GM23338 (cell line): ENCODE results near the gene RPTOR. TPM values are rescaled to one million over a fixed set of nuclear protein-coding genes. Genes with fewer than 3 reads are reported as not detected.
"Not testable (repeated sequence)": the region's sequence is repeated elsewhere in the genome, so short reads cannot be mapped to it uniquely, and the experiment has no call there.

Source experiments
- ATAC-seq: fragments of 200-7000 bp; cut with Tn5 transposase; 3 replicates; pipeline ENCODE4 v1.9.1; 2020
- DNase-seq: peaks from one replicate; pipeline ENCODE4 v3.0.0-alpha.2; 2015; ENCODE audit warnings: low spot score
- H2AFZ ChIP-seq: fragments of 200-600 bp; sonication (generic); 2 replicates; pipeline ENCODE4 v1.8.0; 2016; ENCODE audit warnings: antibody characterized with exemption, mild to moderate bottlenecking, moderate library complexity
- H3F3A ChIP-seq: fragments of 200-600 bp; sonication (generic); replicated peaks from 2 replicates; pipeline ENCODE4 v1.8.0; 2017; ENCODE audit warnings: antibody characterized with exemption, mixed run types, low read depth
- H3K27ac ChIP-seq: fragments of 200-600 bp; sonication (generic); 2 replicates; pipeline ENCODE4 v1.6.1; 2016; ENCODE audit warnings: low read depth
- H3K27me3 ChIP-seq: fragments of 200-600 bp; sonication (generic); 2 replicates; pipeline ENCODE4 v1.8.0; 2016; ENCODE audit warnings: mild to moderate bottlenecking, mixed run types, moderate library complexity; ENCODE audit not compliant: insufficient read depth
- H3K36me3 ChIP-seq: fragments of 200-600 bp; sonication (generic); 2 replicates; pipeline ENCODE4 v1.8.0; 2016; ENCODE audit warnings: mild to moderate bottlenecking; ENCODE audit not compliant: insufficient read depth
- H3K4me1 ChIP-seq: fragments of 200-600 bp; sonication (generic); 2 replicates; pipeline ENCODE4 v1.8.0; 2016; ENCODE audit warnings: mild to moderate bottlenecking, moderate library complexity; ENCODE audit not compliant: insufficient read depth
- H3K4me2 ChIP-seq: fragments of 200-600 bp; sonication (generic); 2 replicates; pipeline ENCODE4 v1.7.1; 2017; ENCODE audit warnings: mixed run types
- H3K4me3 ChIP-seq: fragments of 200-600 bp; sonication (generic); 2 replicates; pipeline ENCODE4 v1.6.1; 2016; ENCODE audit warnings: mixed run types
- H3K79me2 ChIP-seq: fragments of 200-600 bp; sonication (generic); replicated peaks from 2 replicates; pipeline ENCODE4 v1.8.0; 2017; ENCODE audit warnings: mild to moderate bottlenecking; ENCODE audit not compliant: insufficient read depth
- H3K9me2 ChIP-seq: fragments of 200-600 bp; sonication (generic); 2 replicates; pipeline ENCODE4 v1.8.0; 2017; ENCODE audit not compliant: insufficient read depth
- H4K20me1 ChIP-seq: fragments of 200-600 bp; sonication (generic); replicated peaks from 2 replicates; pipeline ENCODE4 v1.8.0; 2017; ENCODE audit warnings: mild to moderate bottlenecking; ENCODE audit not compliant: insufficient read depth
- H3K27ac Mint-ChIP-seq: 2 replicates; pipeline ENCODE4 v1.8.0; 2020; ENCODE audit warnings: inconsistent platforms, mild to moderate bottlenecking, moderate library complexity, mixed read lengths
- H3K27me3 Mint-ChIP-seq: 3 replicates; pipeline ENCODE4 v1.8.0; 2022; ENCODE audit warnings: low read depth, mild to moderate bottlenecking, moderate library complexity, mixed read lengths, inconsistent platforms; ENCODE audit not compliant: insufficient read depth, poor library complexity
- H3K36me3 Mint-ChIP-seq: 3 replicates; pipeline ENCODE4 v1.8.0; 2021; ENCODE audit warnings: low read depth, mild to moderate bottlenecking, inconsistent platforms, moderate library complexity, mixed read lengths
- H3K4me1 Mint-ChIP-seq: 3 replicates; pipeline ENCODE4 v1.8.0; 2020; ENCODE audit warnings: mild to moderate bottlenecking, inconsistent platforms, mixed read lengths
- H3K4me3 Mint-ChIP-seq: 3 replicates; pipeline ENCODE4 v1.8.0; 2021; ENCODE audit warnings: moderate library complexity, mild to moderate bottlenecking, inconsistent platforms, mixed read lengths
- H3K9me3 Mint-ChIP-seq: 3 replicates; pipeline ENCODE4 v1.8.0; 2020; ENCODE audit warnings: moderate library complexity, mild to moderate bottlenecking, inconsistent platforms, mixed read lengths
- CREB1 ChIP-seq: fragments of 250-450 bp; sonication (Bioruptor Pico); IDR thresholded peaks from 2 replicates; pipeline ENCODE4 v1.5.0; 2020; ENCODE audit warnings: low read depth, mild to moderate bottlenecking, moderate library complexity
- EZH2 ChIP-seq: fragments of 200-600 bp; sonication (generic); IDR thresholded peaks from one replicate; pipeline ENCODE4 v1.8.0; 2017; ENCODE audit warnings: antibody characterized with exemption, mild to moderate bottlenecking, low read depth; ENCODE audit not compliant: unreplicated experiment
- JUNB ChIP-seq: IDR thresholded peaks from one replicate; pipeline ENCODE4 v1.6.1; 2016; ENCODE audit warnings: antibody characterized with exemption; ENCODE audit not compliant: unreplicated experiment
- NANOG ChIP-seq: IDR thresholded peaks from 2 replicates; pipeline ENCODE4 v1.6.1; 2016; ENCODE audit warnings: antibody characterized with exemption, borderline replicate concordance
- POLR2AphosphoS5 ChIP-seq: IDR thresholded peaks from 2 replicates; pipeline ENCODE4 v1.6.1; 2016; ENCODE audit warnings: antibody characterized with exemption, low read depth
- STAT1 ChIP-seq: IDR thresholded peaks from one replicate; pipeline ENCODE4 v1.6.1; 2016; ENCODE audit warnings: antibody characterized with exemption; ENCODE audit not compliant: unreplicated experiment
- ZNF114 ChIP-seq: fragments of 250-450 bp; sonication (Bioruptor Pico); IDR thresholded peaks from 2 replicates; pipeline ENCODE4 v1.5.0; 2020; ENCODE audit warnings: mild to moderate bottlenecking, moderate library complexity
- ZNF331 ChIP-seq: fragments of 250-450 bp; sonication (Bioruptor Pico); IDR thresholded peaks from 2 replicates; pipeline ENCODE4 v1.5.0; 2020; ENCODE audit warnings: low read depth, mild to moderate bottlenecking, moderate library complexity
- polyA plus RNA-seq: library from polyadenylated mRNA; unstranded; fragments of >200 nt; fragmentation: Nextera tagmentation; extraction: Ambion mirVana; gene quantifications from 2 replicates; pipeline ENCODE4 v1.2.1, GENCODE V29; 2016
- total RNA-seq: library from RNA; depleted of rRNA; stranded (reverse); fragments of >200 nt; shearing (Covaris generic); gene quantifications from 2 replicates; pipeline ENCODE4 v1.2.3, GENCODE V29; 2014
- TF ChIP-seq, protein P1 (sequence below): fragments of 250-450 bp; sonication (Bioruptor Pico); IDR thresholded peaks from 2 replicates; pipeline ENCODE4 v1.5.0; 2020; ENCODE audit warnings: mild to moderate bottlenecking, moderate library complexity
- TF ChIP-seq, protein P2 (sequence below): IDR thresholded peaks from one replicate; pipeline ENCODE4 v1.6.1; 2018; ENCODE audit warnings: antibody characterized with exemption; ENCODE audit not compliant: unreplicated experiment
- TF ChIP-seq, protein P3 (sequence below): IDR thresholded peaks from 2 replicates; pipeline ENCODE4 v1.6.1; 2016; ENCODE audit warnings: antibody characterized with exemption

RPTOR gene
- total and polyA plus RNA-seq, 2 experiments from 2014 or later: 9.5 to 38.0 TPM

DNA sequence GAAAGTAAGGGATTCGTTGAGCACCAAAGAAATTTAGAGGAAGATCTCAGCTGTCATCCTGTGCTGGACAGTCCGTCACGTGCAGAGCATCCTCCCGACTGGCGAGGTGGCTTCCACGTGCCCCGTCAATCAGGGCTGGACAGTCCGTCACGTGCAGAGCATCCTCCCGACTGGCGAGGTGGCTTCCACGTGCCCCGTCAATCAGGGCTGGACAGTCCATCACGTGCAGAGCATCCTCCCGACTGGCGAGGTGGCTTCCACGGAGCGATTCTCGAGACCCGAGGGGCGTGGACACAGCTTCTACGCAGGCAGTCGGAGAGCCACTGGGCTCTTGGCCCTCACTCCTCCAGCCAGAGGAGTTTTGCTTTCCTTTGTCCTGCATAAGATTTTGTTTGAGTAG lies 271.1 kb downstream of the RPTOR start:
- not testable (repeated sequence) for H3K79me2 ChIP-seq, DNase-seq, H3K9me2 ChIP-seq, H3K4me3 Mint-ChIP-seq, H3K27ac ChIP-seq, H3K27ac Mint-ChIP-seq, H3K4me1 ChIP-seq, H3K36me3 ChIP-seq, H4K20me1 ChIP-seq, H3F3A ChIP-seq, H3K9me3 Mint-ChIP-seq, H3K36me3 Mint-ChIP-seq, H3K4me3 ChIP-seq, H3K27me3 ChIP-seq, H3K4me2 ChIP-seq, ATAC-seq, H2AFZ ChIP-seq
- H3K4me1 Mint-ChIP-seq: peaks cover 13% of the 10 kb centered on the region
- H3K27me3 Mint-ChIP-seq: peaks cover 18% of the 10 kb centered on the region

DNA sequence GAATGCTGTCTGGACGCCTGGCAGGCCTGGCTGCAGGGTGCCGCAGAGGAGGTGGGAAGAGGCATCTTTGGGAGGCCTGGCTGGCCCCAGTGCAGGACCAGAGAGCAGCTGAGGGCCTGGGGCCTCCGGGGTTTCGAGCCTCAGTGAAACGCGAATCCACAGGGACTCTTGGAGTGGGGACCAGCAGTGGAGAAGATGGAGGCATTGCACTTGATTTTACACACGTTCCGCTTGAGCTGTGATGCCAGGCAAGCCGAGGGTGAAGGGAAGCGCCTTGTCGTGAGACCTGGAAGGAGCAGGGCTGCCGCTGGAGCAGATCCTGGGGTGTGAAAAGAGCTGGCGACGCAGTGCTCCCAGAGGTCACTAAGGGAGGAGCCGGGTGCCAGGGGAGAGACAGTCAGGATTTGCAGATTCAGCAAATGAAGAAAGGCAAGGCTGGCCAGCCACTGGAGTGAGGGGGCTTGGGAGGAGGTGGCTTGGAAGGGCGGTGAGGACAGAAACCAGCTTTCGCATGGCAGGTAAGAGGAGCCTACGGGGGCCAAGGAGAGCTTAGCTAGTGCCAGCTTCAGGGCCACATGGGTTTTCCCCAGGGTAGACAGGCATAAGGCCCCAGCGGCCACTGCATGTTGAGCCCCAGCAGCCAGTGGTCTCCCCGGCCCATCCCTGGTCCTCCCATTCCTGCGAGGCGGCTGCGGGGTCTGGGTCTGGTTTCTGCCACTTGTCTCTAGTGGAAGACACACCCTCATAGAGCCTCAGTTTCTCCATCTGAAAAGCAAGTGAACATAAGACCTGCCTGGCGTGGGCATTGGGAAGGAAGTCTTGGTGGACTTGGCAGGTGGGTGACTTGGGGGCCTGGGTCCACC lies 271.8 kb downstream of the RPTOR start:
- Mint-ChIP-seq H3K9me3 (no peaks in the 10 kb centered on the region), H3K4me3 (no peak overlapping the region), H3K36me3 (no peaks in the 10 kb centered on the region; the same call in 2 of the 3 replicates), H3K4me1 (peaks cover 17% of the 10 kb centered on the region), H3K27ac (no peak overlapping the region), H3K27me3 (peaks cover 18% of the 10 kb centered on the region)
- H4K20me1 ChIP-seq: no peaks in the 10 kb centered on the region; the same call in 1 of the 2 replicates
- H2AFZ ChIP-seq: no peak overlapping the region
- no peak for DNase-seq
- no peaks in the 10 kb centered on the region for H3F3A ChIP-seq
- H3K4me2 ChIP-seq: no peak overlapping the region
- H3K9me2 ChIP-seq: no peaks in the 10 kb centered on the region
- ATAC-seq: peak; percentile 15; the same call in 1 of the 3 replicates
- H3K4me3 ChIP-seq: no peak overlapping the region
- H3K79me2 ChIP-seq: no peaks in the 10 kb centered on the region
- H3K27ac ChIP-seq: no peak overlapping the region
- no peaks in the 10 kb centered on the region for H3K4me1 ChIP-seq
- no peaks in the 10 kb centered on the region for H3K36me3 ChIP-seq
- H3K27me3 ChIP-seq: no peaks in the 10 kb centered on the region
- TF ChIP-seq, protein P1, sequence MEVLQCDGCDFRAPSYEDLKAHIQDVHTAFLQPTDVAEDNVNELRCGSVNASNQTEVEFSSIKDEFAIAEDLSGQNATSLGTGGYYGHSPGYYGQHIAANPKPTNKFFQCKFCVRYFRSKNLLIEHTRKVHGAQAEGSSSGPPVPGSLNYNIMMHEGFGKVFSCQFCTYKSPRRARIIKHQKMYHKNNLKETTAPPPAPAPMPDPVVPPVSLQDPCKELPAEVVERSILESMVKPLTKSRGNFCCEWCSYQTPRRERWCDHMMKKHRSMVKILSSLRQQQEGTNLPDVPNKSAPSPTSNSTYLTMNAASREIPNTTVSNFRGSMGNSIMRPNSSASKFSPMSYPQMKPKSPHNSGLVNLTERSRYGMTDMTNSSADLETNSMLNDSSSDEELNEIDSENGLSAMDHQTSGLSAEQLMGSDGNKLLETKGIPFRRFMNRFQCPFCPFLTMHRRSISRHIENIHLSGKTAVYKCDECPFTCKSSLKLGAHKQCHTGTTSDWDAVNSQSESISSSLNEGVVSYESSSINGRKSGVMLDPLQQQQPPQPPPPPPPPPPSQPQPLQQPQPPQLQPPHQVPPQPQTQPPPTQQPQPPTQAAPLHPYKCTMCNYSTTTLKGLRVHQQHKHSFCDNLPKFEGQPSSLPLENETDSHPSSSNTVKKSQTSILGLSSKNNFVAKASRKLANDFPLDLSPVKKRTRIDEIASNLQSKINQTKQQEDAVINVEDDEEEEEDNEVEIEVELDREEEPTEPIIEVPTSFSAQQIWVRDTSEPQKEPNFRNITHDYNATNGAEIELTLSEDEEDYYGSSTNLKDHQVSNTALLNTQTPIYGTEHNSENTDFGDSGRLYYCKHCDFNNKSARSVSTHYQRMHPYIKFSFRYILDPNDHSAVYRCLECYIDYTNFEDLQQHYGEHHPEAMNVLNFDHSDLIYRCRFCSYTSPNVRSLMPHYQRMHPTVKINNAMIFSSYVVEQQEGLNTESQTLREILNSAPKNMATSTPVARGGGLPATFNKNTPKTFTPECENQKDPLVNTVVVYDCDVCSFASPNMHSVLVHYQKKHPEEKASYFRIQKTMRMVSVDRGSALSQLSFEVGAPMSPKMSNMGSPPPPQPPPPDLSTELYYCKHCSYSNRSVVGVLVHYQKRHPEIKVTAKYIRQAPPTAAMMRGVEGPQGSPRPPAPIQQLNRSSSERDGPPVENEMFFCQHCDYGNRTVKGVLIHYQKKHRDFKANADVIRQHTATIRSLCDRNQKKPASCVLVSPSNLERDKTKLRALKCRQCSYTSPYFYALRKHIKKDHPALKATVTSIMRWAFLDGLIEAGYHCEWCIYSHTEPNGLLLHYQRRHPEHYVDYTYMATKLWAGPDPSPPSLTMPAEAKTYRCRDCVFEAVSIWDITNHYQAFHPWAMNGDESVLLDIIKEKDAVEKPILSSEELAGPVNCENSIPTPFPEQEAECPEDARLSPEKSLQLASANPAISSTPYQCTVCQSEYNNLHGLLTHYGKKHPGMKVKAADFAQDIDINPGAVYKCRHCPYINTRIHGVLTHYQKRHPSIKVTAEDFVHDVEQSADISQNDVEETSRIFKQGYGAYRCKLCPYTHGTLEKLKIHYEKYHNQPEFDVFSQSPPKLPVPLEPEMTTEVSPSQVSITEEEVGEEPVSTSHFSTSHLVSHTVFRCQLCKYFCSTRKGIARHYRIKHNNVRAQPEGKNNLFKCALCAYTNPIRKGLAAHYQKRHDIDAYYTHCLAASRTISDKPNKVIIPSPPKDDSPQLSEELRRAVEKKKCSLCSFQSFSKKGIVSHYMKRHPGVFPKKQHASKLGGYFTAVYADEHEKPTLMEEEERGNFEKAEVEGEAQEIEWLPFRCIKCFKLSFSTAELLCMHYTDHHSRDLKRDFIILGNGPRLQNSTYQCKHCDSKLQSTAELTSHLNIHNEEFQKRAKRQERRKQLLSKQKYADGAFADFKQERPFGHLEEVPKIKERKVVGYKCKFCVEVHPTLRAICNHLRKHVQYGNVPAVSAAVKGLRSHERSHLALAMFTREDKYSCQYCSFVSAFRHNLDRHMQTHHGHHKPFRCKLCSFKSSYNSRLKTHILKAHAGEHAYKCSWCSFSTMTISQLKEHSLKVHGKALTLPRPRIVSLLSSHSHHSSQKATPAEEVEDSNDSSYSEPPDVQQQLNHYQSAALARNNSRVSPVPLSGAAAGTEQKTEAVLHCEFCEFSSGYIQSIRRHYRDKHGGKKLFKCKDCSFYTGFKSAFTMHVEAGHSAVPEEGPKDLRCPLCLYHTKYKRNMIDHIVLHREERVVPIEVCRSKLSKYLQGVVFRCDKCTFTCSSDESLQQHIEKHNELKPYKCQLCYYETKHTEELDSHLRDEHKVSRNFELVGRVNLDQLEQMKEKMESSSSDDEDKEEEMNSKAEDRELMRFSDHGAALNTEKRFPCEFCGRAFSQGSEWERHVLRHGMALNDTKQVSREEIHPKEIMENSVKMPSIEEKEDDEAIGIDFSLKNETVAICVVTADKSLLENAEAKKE (CRISPR knock-in tag): no peak
- TF ChIP-seq CREB1 (CRISPR knock-in tag): no peak
- TF ChIP-seq ZNF331 (CRISPR knock-in tag): no peak
- TF ChIP-seq POLR2AphosphoS5: no peak
- TF ChIP-seq, protein P2, sequence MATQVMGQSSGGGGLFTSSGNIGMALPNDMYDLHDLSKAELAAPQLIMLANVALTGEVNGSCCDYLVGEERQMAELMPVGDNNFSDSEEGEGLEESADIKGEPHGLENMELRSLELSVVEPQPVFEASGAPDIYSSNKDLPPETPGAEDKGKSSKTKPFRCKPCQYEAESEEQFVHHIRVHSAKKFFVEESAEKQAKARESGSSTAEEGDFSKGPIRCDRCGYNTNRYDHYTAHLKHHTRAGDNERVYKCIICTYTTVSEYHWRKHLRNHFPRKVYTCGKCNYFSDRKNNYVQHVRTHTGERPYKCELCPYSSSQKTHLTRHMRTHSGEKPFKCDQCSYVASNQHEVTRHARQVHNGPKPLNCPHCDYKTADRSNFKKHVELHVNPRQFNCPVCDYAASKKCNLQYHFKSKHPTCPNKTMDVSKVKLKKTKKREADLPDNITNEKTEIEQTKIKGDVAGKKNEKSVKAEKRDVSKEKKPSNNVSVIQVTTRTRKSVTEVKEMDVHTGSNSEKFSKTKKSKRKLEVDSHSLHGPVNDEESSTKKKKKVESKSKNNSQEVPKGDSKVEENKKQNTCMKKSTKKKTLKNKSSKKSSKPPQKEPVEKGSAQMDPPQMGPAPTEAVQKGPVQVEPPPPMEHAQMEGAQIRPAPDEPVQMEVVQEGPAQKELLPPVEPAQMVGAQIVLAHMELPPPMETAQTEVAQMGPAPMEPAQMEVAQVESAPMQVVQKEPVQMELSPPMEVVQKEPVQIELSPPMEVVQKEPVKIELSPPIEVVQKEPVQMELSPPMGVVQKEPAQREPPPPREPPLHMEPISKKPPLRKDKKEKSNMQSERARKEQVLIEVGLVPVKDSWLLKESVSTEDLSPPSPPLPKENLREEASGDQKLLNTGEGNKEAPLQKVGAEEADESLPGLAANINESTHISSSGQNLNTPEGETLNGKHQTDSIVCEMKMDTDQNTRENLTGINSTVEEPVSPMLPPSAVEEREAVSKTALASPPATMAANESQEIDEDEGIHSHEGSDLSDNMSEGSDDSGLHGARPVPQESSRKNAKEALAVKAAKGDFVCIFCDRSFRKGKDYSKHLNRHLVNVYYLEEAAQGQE: no peak
- no peak for TF ChIP-seq NANOG
- TF ChIP-seq JUNB: no peak
- TF ChIP-seq ZNF114: no peak
- no peak for TF ChIP-seq STAT1
- TF ChIP-seq, protein P3, sequence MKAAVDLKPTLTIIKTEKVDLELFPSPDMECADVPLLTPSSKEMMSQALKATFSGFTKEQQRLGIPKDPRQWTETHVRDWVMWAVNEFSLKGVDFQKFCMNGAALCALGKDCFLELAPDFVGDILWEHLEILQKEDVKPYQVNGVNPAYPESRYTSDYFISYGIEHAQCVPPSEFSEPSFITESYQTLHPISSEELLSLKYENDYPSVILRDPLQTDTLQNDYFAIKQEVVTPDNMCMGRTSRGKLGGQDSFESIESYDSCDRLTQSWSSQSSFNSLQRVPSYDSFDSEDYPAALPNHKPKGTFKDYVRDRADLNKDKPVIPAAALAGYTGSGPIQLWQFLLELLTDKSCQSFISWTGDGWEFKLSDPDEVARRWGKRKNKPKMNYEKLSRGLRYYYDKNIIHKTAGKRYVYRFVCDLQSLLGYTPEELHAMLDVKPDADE: no peak
- no peak for TF ChIP-seq EZH2
